Chondrocyte (in vitro differentiated cells): Measurements from ENCODE around the gene SERPINH1. TPM values are rescaled to one million over a fixed set of nuclear protein-coding genes. Genes with fewer than 3 reads are reported as not detected.
"Not testable (repeated sequence)": the region's sequence is repeated elsewhere in the genome, so short reads cannot be mapped to it uniquely, and the experiment has no call there.

Experiments used
- DNase-seq: peaks from one replicate; pipeline ENCODE4 v3.0.0; 2021; ENCODE audit warnings: mixed read lengths, low spot score
- H3K27ac Mint-ChIP-seq: one replicate; pipeline ENCODE4 v1.8.0; 2021; ENCODE audit warnings: mild to moderate bottlenecking, moderate library complexity, mixed read lengths; ENCODE audit not compliant: unreplicated experiment
- H3K27me3 Mint-ChIP-seq: 2 replicates; pipeline ENCODE4 v1.8.0; 2021; ENCODE audit warnings: low read depth, mixed read lengths
- H3K36me3 Mint-ChIP-seq: 2 replicates; pipeline ENCODE4 v1.8.0; 2021; ENCODE audit warnings: low read depth, mixed read lengths
- H3K4me1 Mint-ChIP-seq: 2 replicates; pipeline ENCODE4 v1.8.0; 2021; ENCODE audit warnings: low read depth, mild to moderate bottlenecking, mixed read lengths
- H3K4me3 Mint-ChIP-seq: one replicate; pipeline ENCODE4 v1.8.0; 2021; ENCODE audit warnings: mild to moderate bottlenecking, moderate library complexity, mixed read lengths; ENCODE audit not compliant: unreplicated experiment
- H3K9me3 Mint-ChIP-seq: 2 replicates; pipeline ENCODE4 v1.8.0; 2021; ENCODE audit warnings: low read depth, mixed read lengths
- total RNA-seq: library from RNA; stranded (reverse); gene quantifications from 3 replicates; pipeline ENCODE4 v1.2.1, GENCODE V29; 2021
- TF ChIP-seq, protein P1 (sequence below): fragments of 200-600 bp; sonication (generic); IDR thresholded peaks from 2 replicates; pipeline ENCODE4 v1.5.0; 2021; ENCODE audit warnings: antibody characterized with exemption, mild to moderate bottlenecking, moderate library complexity

The SERPINH1 gene
- total RNA-seq, 1 donor from 2014 or later: 1,204 TPM

DNA sequence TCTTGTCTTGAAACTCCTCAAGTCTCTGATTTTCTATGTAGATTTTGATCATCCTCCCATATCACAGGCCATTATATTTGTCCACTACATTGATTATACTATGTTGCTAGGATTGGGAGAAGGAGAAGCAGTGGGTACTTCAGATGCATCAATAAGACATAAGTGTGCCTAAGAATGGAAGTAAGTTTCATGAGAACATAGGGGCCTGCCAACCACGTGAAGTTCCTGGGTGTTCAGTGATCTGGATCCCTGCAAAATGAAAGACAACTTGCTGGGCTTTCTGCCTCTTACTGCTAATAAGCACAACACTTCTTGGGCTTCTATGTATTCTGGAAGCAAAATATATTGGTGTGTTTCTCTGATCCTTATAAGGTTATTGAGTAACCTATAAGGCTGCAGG is 17.8 kb downstream of the SERPINH1 start:
- no peak overlapping the region for H3K4me3 Mint-ChIP-seq
- peaks cover 33% of the 10 kb centered on the region for H3K4me1 Mint-ChIP-seq
- no peaks in the 10 kb centered on the region for H3K27me3 Mint-ChIP-seq
- no peaks in the 10 kb centered on the region for H3K9me3 Mint-ChIP-seq
- no peak overlapping the region for H3K27ac Mint-ChIP-seq
- no peaks in the 10 kb centered on the region for H3K36me3 Mint-ChIP-seq
- TF ChIP-seq, protein P1, sequence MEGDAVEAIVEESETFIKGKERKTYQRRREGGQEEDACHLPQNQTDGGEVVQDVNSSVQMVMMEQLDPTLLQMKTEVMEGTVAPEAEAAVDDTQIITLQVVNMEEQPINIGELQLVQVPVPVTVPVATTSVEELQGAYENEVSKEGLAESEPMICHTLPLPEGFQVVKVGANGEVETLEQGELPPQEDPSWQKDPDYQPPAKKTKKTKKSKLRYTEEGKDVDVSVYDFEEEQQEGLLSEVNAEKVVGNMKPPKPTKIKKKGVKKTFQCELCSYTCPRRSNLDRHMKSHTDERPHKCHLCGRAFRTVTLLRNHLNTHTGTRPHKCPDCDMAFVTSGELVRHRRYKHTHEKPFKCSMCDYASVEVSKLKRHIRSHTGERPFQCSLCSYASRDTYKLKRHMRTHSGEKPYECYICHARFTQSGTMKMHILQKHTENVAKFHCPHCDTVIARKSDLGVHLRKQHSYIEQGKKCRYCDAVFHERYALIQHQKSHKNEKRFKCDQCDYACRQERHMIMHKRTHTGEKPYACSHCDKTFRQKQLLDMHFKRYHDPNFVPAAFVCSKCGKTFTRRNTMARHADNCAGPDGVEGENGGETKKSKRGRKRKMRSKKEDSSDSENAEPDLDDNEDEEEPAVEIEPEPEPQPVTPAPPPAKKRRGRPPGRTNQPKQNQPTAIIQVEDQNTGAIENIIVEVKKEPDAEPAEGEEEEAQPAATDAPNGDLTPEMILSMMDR: no peak
- DNase-seq: no peak

GRCh38 chr11:75582506-75582894 is 20.4 kb downstream of the SERPINH1 start:
- Mint-ChIP-seq H3K36me3 (no peaks in the 10 kb centered on the region), H3K27me3 (no peaks in the 10 kb centered on the region), H3K27ac (peak overlapping the region; percentile 82), H3K4me1 (peaks cover 27% of the 10 kb centered on the region), H3K9me3 (no peaks in the 10 kb centered on the region), H3K4me3 (peak overlapping the region; percentile 75)
- TF ChIP-seq, protein P1: no peak
- no peak for DNase-seq

DNA sequence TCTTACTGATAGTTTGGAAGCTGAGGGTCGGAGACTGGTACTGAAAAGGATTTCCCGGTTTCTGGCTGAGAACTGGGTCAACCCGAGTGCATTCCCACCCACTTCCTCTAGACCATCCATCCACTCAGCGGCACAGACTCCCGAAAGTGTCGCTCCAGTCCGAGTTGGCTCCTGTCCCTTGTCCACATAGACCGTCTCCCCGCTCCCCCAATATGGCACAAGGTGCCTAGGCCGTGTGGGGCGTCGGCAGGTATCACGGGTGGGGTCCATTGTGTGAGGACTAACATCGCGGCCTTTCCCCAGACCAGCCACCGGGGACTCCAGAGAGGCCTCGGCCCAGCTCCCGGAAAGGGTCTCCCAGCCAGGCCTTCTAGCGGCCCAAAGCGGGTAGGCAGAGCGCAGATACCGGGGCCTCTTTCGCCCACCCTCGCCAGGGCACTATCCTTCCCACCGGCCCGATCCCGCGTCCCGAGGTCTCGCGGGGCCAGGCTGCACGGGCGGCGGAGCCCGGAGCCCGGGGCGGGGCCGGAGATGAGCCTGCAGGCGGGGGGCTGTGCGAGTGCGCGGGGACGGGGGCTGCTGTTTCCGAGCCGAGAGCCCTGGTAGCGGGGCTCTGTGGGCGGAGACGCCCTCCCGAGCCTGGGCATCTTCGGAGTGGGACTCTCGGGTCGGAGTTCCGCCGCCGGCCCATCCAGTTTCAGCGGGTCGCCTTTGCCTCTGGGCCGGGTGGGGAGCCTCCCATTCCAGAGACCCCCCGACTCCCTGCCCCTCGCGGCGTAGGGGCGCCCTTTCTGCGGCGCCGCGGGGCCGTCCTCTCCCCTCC is 21.1 kb downstream of the SERPINH1 start:
- Mint-ChIP-seq H3K9me3 (no peaks in the 10 kb centered on the region), H3K36me3 (no peaks in the 10 kb centered on the region), H3K4me1 (peaks cover 27% of the 10 kb centered on the region), H3K4me3 (peak overlapping the region; percentile 75), H3K27me3 (no peaks in the 10 kb centered on the region), H3K27ac (peak overlapping the region; percentile 82)
- TF ChIP-seq, protein P1: peak; percentile 65
- DNase-seq: no peak

- H3K4me3 Mint-ChIP-seq: peak overlapping the region; percentile 75
- TF ChIP-seq, protein P1: no peak
- H3K9me3 Mint-ChIP-seq: no peaks in the 10 kb centered on the region
- DNase-seq: no peak
- no peaks in the 10 kb centered on the region for H3K36me3 Mint-ChIP-seq
- no peaks in the 10 kb centered on the region for H3K27me3 Mint-ChIP-seq
- peaks cover 23% of the 10 kb centered on the region for H3K4me1 Mint-ChIP-seq
- peak overlapping the region; percentile 89 for H3K27ac Mint-ChIP-seq
Measured at GRCh38 chr11:75583718-75584658, 21.9 kb downstream of the SERPINH1 start.

GRCh38 chr11:75584659-75585292 is 22.7 kb downstream of the SERPINH1 start:
- H3K36me3 Mint-ChIP-seq, H3K27me3 Mint-ChIP-seq, H3K9me3 Mint-ChIP-seq, DNase-seq: not testable (repeated sequence)
- Mint-ChIP-seq H3K4me3 (peak overlapping the region; percentile 75), H3K27ac (peak overlapping the region; percentile 89), H3K4me1 (peaks cover 23% of the 10 kb centered on the region)
